ENCODE results near the gene TPGS2.

The TPGS2 gene

DNA sequence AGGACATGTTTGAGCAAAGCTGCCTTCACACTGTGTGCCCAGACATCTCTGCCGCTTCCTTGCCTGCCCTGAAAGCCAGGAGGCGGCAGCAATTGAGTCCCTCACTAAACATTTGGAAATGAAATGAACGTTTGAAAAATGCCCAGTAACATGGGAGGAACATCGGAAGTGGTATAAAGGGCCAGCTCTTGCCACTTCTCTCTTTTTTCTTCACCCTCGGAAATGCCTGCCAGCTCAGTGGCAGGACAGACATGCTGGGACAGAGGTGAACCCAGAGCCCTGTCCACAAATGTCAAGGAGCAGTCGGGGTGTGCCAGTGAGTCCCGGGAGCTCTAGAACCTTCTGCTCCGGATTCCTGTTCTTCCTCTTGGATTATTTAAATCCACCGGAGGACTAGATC, 46.1 kb downstream of the TPGS2 start:
- H3K4me3 ChIP-seq (ENCODE audit: low read length) = no peak overlapping the region
- DNase-seq (ENCODE audit: low read depth) = no peak
- TF ChIP-seq, protein P1, sequence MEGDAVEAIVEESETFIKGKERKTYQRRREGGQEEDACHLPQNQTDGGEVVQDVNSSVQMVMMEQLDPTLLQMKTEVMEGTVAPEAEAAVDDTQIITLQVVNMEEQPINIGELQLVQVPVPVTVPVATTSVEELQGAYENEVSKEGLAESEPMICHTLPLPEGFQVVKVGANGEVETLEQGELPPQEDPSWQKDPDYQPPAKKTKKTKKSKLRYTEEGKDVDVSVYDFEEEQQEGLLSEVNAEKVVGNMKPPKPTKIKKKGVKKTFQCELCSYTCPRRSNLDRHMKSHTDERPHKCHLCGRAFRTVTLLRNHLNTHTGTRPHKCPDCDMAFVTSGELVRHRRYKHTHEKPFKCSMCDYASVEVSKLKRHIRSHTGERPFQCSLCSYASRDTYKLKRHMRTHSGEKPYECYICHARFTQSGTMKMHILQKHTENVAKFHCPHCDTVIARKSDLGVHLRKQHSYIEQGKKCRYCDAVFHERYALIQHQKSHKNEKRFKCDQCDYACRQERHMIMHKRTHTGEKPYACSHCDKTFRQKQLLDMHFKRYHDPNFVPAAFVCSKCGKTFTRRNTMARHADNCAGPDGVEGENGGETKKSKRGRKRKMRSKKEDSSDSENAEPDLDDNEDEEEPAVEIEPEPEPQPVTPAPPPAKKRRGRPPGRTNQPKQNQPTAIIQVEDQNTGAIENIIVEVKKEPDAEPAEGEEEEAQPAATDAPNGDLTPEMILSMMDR (IDR thresholded peaks at IDR 0.05; ENCODE audit: insufficient read depth, low read depth, low read length, missing control alignments) = no peak

DNA sequence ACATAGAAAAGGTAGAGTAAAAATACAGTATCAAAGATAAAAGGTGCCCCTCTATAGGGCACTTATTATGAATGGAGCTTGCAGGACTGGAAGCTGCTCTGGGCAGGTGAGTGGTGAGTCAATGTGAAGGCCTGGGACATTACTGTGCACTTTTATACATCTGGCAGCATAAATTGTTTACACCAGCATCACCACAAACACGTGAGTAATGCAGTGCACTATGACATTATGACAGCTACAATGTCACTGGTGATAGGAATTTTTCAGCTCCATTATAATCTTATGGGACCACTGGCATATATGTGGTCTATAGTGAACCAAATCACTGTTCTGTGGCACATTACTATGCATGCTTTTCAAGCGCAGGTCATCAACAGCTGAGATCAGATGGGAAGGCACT, 48.1 kb downstream of the TPGS2 start:
- peak; percentile 39 for DNase-seq (ENCODE audit: low read depth)
- H3K4me3 ChIP-seq (ENCODE audit: low read length) = no peak overlapping the region
- TF ChIP-seq, protein P1 (IDR thresholded peaks at IDR 0.05; ENCODE audit: insufficient read depth, low read depth, low read length, missing control alignments) = no peak

DNA sequence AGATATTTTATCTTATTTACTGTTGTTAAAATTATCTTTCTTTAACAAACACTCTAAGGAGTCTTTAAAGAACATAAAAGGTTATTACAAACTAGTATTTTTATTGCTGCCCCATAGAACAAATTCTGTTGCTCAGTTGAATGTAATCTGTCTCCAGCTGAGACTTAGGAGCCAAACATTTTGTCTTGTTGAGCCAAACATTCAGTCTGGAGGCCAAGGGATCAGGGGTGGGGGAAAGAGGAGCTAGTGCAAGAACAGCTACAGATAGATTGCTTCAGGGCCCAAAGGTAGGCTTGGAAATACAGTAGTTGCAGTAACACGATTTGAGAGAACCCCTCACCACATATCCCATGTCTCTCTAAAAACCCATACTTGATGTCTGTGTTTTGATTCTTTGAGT, 51.2 kb downstream of the TPGS2 start:
- TF ChIP-seq, protein P1 (IDR thresholded peaks at IDR 0.05; ENCODE audit: insufficient read depth, low read depth, low read length, missing control alignments) = no peak
- no peak overlapping the region for H3K4me3 ChIP-seq (ENCODE audit: low read length)
- DNase-seq (ENCODE audit: low read depth) = no peak

DNA sequence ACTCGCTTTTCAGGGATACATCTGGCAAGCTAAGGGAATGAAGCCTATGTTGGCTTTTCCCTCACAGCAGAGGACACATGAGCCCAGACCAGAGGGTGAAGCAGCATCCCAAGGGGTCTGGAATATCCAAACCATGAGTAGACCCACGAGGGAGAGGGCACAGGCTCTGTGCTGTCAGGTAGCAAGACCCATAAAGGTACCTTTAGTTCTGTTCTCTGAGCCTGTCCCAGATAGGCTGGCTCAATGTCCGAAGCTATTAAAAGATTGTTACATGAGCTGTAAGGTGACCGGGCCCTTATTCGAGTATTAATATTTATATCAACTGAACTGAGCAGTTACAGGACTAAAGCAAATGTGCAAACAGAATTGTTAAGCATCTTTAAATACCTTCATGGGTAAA, 52.2 kb downstream of the TPGS2 start:
- TF ChIP-seq, protein P1 (IDR thresholded peaks at IDR 0.05; ENCODE audit: insufficient read depth, low read depth, low read length, missing control alignments) = no peak
- DNase-seq (ENCODE audit: low read depth) = no peak
- no peak overlapping the region for H3K4me3 ChIP-seq (ENCODE audit: low read length)

DNA sequence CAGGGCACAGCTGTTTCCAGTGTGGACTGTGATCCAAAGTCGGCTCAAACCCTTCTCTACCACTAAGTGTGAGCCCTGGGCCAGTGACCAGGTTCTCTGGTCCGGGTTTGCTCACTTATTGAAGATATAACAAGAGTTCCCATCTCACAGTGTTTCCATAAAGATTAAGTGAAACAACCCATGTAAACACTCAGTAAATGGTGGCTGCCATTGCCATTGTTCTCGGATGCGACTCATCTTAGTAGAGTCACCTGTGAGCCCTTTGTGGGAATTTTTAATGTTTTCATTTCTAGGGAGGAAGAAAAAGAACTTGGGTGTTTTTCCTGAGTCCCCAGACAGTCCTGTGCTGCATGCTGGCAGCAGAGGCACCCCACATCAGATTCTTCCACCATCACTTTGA, 53.4 kb downstream of the TPGS2 start:
- no peak overlapping the region for H3K4me3 ChIP-seq (ENCODE audit: low read length)
- no peak for DNase-seq (ENCODE audit: low read depth)
- TF ChIP-seq, protein P1 (IDR thresholded peaks at IDR 0.05; ENCODE audit: insufficient read depth, low read depth, low read length, missing control alignments) = no peak

DNA sequence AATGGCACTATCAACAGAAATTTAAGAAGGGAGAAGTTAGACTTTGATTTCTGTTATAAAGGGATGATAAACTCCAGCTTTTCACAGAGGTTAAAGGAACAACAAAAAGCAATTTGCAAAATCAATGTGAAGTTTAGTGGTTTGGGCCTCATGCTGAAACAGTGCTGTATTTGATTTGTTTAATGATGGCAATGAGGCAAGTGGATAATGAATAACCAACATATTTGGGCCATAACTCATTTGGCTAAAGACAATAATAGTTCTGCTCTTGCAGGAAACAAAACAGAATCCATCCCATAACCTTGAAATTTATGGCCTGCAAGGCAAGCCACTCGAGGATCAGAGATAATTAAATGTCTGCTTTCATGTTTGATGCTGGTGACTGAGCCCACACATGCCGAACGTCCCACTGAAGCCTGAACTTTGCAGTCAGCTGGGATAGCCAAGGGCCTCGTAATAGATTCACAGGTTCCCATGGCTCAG, 56.5 kb downstream of the TPGS2 start:
- TF ChIP-seq, protein P1 (IDR thresholded peaks at IDR 0.05; ENCODE audit: insufficient read depth, low read depth, low read length, missing control alignments) = no peak
- DNase-seq (ENCODE audit: low read depth) = no peak
- no peak overlapping the region for H3K4me3 ChIP-seq (ENCODE audit: low read length)

DNA sequence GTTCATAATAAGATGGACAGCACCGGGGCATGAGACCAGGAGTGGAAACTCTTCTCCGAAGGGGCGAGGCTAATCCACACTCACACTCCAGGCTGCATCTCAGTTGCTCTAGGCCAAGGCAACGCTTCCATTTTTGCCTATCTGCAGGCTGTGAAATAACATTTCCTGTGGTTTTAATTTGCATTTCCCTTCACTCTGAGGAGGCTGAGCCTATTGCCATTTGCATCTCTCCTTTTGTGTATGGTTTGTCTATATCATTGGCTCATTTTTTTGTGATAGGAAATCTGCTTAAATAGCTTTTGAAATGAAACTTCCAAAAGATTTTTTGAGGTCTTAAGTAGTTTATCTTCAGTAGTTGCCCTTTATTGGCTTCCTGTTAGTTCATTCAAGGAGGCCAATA, 57.6 kb downstream of the TPGS2 start:
- DNase-seq (ENCODE audit: low read depth) = no peak
- no peak overlapping the region for H3K4me3 ChIP-seq (ENCODE audit: low read length)
- TF ChIP-seq, protein P1 (IDR thresholded peaks at IDR 0.05; ENCODE audit: insufficient read depth, low read depth, low read length, missing control alignments) = no peak

Data from epithelial cell of esophagus (primary cell).